Osteoblast (primary cell): ENCODE data around the gene GPR158. TPM values are rescaled to one million over a fixed set of nuclear protein-coding genes. Genes with fewer than 3 reads are reported as not detected.

ENCODE experiments used
- DNase-seq: peaks from one replicate; pipeline ENCODE4 v3.0.0; 2011; ENCODE audit warnings: low spot score, mixed read lengths; ENCODE audit not compliant: insufficient read length; ENCODE audit errors: missing footprints
- H2AFZ ChIP-seq: 2 replicates; pipeline ENCODE4 v1.6.0; 2011; ENCODE audit warnings: mild to moderate bottlenecking, low read length
- H3K27ac ChIP-seq: 2 replicates; pipeline ENCODE4 v1.5.1; 2011; ENCODE audit warnings: mild to moderate bottlenecking, low read depth, low read length, moderate library complexity
- H3K27me3 ChIP-seq: 2 replicates; pipeline ENCODE4 v1.6.0; 2012; ENCODE audit warnings: mild to moderate bottlenecking, control low read depth, inconsistent platforms, low read length, moderate library complexity; ENCODE audit not compliant: insufficient read depth
- H3K36me3 ChIP-seq: 2 replicates; pipeline ENCODE4 v1.5.1; 2011; ENCODE audit warnings: mild to moderate bottlenecking, low read length, control low read depth, moderate library complexity; ENCODE audit not compliant: insufficient read depth
- H3K4me1 ChIP-seq: 2 replicates; pipeline ENCODE4 v1.5.1; 2011; ENCODE audit warnings: mild to moderate bottlenecking, low read length, control low read depth, moderate library complexity; ENCODE audit not compliant: insufficient read depth
- H3K4me2 ChIP-seq: 2 replicates; pipeline ENCODE4 v1.6.0; 2011; ENCODE audit warnings: mild to moderate bottlenecking, low read length; ENCODE audit not compliant: insufficient read depth
- H3K4me3 ChIP-seq: fragments of 200-600 bp; sonication (generic); 3 replicates; pipeline ENCODE4 v1.5.1; 2012; ENCODE audit warnings: mild to moderate bottlenecking, low read length, inconsistent platforms; ENCODE audit not compliant: insufficient read depth
- H3K79me2 ChIP-seq: 2 replicates; pipeline ENCODE4 v1.6.0; 2012; ENCODE audit warnings: mild to moderate bottlenecking, low read length, control low read depth, inconsistent platforms; ENCODE audit not compliant: insufficient read depth
- H3K9me3 ChIP-seq: 2 replicates; pipeline ENCODE4 v1.5.1; 2011; ENCODE audit warnings: low read depth, low read length, control low read depth
- H4K20me1 ChIP-seq: 2 replicates; pipeline ENCODE4 v1.6.0; 2012; ENCODE audit warnings: mild to moderate bottlenecking, low read length, control low read depth; ENCODE audit not compliant: insufficient read depth
- total RNA-seq: library from RNA; depleted of rRNA; stranded (reverse); fragments of >200 nt; gene quantifications from 2 replicates; pipeline ENCODE4 v1.2.3, GENCODE V29; 2012
- TF ChIP-seq, protein P1 (sequence below): IDR thresholded peaks from 2 replicates; pipeline ENCODE4 v1.5.1; 2011; ENCODE audit warnings: mild to moderate bottlenecking, low read depth, low read length, moderate library complexity; ENCODE audit errors: extremely low read depth

GPR158 gene
- total RNA-seq, 1 donor = under 0.01 TPM

DNA sequence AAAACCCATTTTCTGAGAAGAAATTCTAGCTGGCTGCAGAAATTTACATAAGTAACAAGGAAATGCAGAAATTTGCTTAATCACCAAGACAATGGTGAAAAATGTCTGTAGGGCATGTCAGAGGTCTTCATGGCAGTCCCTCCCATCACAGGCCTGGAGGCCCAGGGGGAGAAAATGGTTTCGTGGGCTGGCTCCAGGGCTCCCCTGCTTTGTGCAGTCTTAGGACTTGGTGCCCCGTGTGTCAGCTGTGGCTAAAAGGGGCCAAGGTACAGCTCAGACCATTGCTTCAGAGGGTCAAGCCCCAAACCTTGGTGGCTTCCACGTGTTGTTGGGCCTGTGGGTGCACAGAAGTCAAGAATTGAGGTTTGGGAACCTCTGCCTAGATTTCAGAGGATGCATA, 215.9 kb downstream of the GPR158 start:
- Histone ChIP-seq H4K20me1 (no peaks in the 10 kb centered on the region), H2AFZ (no peak overlapping the region), H3K27ac (no peak overlapping the region), H3K4me1 (no peaks in the 10 kb centered on the region), H3K36me3 (no peaks in the 10 kb centered on the region), H3K27me3 (no peaks in the 10 kb centered on the region), H3K9me3 (no peaks in the 10 kb centered on the region), H3K4me3 (no peak overlapping the region), H3K4me2 (no peak overlapping the region), H3K79me2 (no peaks in the 10 kb centered on the region)
- DNase-seq = no peak
- TF ChIP-seq, protein P1, sequence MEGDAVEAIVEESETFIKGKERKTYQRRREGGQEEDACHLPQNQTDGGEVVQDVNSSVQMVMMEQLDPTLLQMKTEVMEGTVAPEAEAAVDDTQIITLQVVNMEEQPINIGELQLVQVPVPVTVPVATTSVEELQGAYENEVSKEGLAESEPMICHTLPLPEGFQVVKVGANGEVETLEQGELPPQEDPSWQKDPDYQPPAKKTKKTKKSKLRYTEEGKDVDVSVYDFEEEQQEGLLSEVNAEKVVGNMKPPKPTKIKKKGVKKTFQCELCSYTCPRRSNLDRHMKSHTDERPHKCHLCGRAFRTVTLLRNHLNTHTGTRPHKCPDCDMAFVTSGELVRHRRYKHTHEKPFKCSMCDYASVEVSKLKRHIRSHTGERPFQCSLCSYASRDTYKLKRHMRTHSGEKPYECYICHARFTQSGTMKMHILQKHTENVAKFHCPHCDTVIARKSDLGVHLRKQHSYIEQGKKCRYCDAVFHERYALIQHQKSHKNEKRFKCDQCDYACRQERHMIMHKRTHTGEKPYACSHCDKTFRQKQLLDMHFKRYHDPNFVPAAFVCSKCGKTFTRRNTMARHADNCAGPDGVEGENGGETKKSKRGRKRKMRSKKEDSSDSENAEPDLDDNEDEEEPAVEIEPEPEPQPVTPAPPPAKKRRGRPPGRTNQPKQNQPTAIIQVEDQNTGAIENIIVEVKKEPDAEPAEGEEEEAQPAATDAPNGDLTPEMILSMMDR = no peak

GRCh38 chr10:25392132-25392531, 217.3 kb downstream of the GPR158 start:
- H3K27me3 ChIP-seq = no peaks in the 10 kb centered on the region
- H3K36me3 ChIP-seq = no peaks in the 10 kb centered on the region
- no peak for DNase-seq
- H4K20me1 ChIP-seq = no peaks in the 10 kb centered on the region
- H3K79me2 ChIP-seq = no peaks in the 10 kb centered on the region
- no peak overlapping the region for H3K27ac ChIP-seq
- H3K4me3 ChIP-seq = no peak overlapping the region
- no peak overlapping the region for H3K4me2 ChIP-seq
- no peak overlapping the region for H2AFZ ChIP-seq
- H3K9me3 ChIP-seq = no peaks in the 10 kb centered on the region
- H3K4me1 ChIP-seq = no peaks in the 10 kb centered on the region
- TF ChIP-seq, protein P1 = no peak

DNA sequence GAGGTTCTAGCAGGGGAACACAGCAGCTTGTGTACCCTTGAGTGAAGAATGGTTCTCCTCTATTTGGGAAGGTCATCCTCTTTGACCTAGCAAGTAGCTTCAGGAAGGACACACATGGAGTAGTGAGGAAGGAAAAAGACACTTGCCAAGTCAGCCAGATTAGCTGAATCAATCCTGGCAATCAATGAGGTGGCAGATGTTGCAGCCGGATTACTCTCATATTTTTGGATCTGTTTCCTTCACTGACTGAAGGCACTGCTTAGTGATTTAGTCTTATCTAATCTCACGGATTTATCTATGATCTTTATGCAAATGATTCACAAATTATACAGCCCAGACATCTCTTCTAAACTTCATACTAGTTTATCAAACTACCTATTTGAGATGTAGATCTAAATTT, 218.8 kb downstream of the GPR158 start:
- Histone ChIP-seq H3K4me3 (no peak overlapping the region), H3K9me3 (no peaks in the 10 kb centered on the region), H3K27ac (no peak overlapping the region), H3K27me3 (no peaks in the 10 kb centered on the region), H3K79me2 (no peaks in the 10 kb centered on the region), H4K20me1 (no peaks in the 10 kb centered on the region), H3K36me3 (no peaks in the 10 kb centered on the region), H3K4me2 (no peak overlapping the region), H3K4me1 (no peaks in the 10 kb centered on the region), H2AFZ (no peak overlapping the region)
- TF ChIP-seq, protein P1 = no peak
- no peak for DNase-seq

DNA sequence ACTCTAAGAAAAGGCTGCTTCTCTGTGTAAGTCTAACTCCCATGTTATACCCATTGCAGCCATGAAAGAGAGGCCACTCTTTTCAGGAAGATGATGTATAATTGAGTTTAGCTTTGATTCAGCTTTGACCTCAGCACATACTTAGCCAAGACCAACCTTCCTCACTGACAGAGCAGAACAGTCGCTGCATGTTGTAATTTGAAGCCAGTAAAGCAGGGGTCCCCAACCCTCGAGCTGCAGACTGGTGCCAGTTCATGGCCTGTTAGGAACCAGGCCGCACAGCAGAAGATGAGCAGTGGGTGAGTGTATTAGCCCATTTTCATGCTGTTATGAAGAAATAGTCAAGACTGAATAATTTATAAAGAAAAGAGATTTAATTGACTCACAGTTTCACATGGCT, 223.9 kb downstream of the GPR158 start:
- Histone ChIP-seq H3K4me3 (no peak overlapping the region), H3K27ac (no peak overlapping the region), H3K4me2 (no peak overlapping the region), H3K36me3 (no peaks in the 10 kb centered on the region), H2AFZ (no peak overlapping the region), H3K9me3 (no peaks in the 10 kb centered on the region), H3K79me2 (no peaks in the 10 kb centered on the region), H3K4me1 (no peaks in the 10 kb centered on the region), H4K20me1 (no peaks in the 10 kb centered on the region), H3K27me3 (no peaks in the 10 kb centered on the region)
- TF ChIP-seq, protein P1 = no peak
- no peak for DNase-seq
